GM18517 (cell line): ENCODE data around the gene MAD1L1.

Experiments
- ATAC-seq: cut with Tn5 transposase; IDR thresholded peaks from one replicate; pipeline ENCODE4 v1.9.1; 2021; ENCODE audit warnings: mild to moderate bottlenecking, moderate library complexity; ENCODE audit not compliant: unreplicated experiment

Gene MAD1L1

DNA sequence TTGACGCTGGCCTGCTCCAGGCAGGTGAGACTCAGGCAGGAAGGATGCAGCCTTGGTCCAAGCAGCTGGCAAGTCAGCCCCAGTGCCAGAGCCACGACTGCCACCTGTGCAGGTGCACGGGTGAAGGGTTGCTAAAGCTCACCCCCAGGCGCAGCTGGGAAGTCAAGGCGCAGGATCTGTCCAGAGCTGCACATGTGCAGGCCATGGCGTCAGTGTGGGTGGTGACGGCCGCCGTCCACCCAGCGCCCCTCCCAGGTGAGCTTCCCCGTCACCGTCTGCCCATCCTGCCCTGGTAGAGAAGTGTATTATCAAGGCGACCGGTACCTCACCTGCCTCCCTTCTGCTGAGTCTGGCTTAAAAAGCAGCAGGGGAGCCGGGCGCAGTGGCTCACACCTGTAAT lies 110.1 kb downstream of the MAD1L1 start:
- no peak for ATAC-seq

DNA sequence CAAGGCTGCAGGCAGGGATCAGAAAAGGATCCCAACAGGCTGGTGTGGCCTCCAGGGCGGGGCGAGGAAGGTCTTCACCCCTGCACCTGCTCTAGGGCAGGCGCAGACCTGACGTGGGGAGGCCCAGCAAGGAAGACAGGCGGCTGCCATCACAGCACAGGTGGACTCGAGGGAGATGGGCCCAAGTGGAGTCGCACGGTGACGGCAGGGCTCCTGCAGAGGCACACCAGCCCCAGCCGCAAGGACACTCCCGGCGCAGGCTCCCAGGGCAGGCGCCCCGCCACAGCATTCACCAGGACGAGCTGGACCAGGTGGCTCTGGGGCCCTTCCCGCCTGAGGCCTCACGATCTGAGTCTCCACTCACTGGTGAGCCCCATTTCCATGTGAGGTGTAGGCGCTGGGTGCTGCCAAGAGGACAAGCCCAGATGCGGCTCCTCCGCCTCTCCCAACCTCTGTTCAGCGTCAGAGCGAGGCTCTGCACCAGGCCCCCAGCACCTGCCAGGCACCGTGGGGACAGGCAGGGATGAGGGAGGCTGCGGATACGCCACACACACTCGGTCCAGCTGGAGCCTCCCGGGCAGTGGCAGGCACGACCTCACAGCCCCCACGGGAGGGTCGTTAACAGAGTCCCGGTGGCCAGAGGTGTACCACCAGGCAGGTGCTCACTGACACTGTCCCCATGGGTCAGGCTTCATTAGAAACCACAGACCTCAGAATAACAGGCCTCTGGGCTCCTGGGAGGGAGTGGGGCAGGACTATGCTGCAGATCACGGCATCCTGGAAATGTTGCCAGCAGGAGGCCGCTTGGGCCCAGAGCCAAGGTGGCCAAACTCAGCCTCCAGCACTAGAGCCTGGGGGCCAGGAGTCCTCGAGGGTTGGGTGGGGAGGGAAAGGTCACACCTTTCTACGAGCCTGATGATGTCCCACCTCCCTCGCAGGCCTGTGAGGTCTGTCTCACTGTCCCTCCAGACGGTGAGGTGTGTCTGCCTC lies 111.6 kb downstream of the MAD1L1 start:
- no peak for ATAC-seq

DNA sequence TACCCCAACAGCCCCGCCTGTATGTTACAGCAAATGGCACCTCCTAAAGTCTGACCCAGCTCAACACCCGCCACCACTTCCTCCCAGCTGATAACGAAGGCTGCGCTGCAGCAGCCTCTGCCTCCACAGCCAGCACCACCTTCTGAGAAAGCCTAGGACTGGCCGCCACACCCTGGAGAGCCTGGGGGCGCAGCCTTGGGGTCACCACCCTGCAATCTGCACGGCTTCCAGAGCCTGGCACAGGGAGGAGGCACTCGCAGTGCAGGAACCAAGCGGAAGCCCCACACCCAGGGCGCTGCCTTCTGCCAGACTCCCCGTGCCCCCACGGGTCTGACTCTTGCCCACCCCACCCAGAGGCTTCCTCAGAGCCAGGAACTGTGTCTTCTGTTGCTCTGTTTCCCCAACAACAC lies 112.5 kb downstream of the MAD1L1 start:
- no peak for ATAC-seq

DNA sequence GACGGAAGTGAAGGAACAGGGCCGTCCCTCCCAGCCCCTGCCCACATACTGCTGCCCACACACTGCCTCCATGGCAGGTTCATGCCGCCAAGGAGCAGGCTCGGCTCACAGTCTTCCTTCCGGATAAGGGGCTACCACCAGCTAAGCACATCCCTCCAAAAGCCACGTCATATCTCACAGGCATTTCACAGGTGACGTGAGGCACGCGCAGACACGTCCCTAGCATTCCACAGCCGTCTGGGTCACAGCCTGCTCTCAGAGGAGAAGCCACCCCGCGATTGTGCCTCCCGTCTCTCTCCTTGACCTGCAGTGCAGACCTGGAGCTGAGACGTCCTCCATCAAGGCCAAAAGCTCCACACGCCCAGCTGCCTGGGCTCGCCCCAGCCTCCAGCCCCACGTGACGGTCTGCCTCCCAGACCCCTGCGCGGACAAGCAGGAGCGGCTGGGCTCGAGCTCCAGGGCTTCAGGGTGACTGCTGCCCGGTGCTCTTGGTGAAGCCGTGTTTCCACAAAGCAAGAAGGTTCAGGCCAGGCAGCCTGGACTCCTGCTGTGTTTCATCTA lies 114.0 kb downstream of the MAD1L1 start:
- no peak for ATAC-seq

DNA sequence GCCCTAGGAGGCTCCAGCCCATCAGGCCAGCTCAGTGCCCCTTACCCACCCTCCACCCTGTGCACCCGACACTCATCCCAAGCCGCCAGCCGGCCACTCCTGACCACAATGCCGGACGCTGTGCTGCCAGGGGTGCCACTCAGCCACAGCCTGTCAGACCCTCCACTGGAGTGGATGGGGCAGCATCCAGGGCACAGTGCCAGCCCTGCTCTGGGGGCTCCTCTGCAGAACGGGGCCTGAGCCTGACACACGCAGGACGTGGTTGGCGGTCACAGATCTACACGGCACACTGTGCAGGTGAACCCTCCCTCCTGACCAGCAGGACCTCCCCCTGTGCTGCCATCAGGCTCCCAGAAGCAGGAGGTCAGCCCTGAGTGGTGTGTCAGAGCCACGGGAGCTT lies 114.7 kb downstream of the MAD1L1 start:
- no peak for ATAC-seq

DNA sequence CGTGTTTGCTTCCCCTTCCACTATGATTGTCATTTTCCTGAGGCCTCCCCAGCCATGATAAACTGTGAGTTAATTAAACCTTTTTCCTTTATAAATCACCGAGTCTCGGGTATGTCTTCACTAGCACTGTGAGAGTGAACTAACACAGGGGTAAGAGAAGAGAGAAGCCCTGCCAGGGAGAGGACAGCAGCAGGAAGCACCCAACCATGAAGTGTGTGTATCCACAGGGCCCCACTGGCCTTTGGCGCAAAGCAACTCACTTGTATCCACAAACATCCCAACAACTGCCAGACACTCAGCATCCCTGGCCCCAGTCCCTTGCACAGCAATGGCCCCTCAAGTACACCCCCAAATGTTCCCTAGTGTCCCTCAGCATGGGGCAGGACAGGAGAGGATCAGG lies 115.1 kb downstream of the MAD1L1 start:
- no peak for ATAC-seq

DNA sequence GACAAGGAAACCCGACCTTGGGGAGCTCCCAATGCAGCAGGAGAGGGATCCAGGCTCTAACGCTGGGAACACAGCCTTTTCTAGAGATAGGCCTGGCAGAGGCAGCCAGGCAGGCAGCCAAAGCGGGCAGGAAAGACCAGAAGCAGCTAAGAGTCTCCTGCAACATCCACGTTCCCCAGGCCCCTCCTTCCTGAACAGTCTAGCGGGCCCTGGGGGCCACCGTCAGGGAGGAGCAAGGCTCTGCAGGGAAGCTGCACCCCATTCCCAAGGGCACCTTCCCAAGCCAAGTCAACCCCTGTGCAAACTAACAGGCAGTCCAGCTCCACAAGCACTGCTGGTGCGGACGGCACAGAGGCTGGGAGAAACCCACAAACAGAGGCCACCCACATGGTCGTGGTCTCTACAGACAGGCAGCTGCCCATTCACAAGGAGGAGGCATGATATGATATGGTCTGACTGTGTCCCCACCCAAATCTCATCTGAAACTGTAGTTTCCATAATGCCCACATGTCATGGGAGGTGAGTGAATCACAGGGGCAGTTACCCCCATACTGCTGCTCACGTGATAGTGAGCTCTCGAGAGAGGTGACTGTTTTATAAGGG lies 115.7 kb downstream of the MAD1L1 start:
- ATAC-seq: no peak

DNA sequence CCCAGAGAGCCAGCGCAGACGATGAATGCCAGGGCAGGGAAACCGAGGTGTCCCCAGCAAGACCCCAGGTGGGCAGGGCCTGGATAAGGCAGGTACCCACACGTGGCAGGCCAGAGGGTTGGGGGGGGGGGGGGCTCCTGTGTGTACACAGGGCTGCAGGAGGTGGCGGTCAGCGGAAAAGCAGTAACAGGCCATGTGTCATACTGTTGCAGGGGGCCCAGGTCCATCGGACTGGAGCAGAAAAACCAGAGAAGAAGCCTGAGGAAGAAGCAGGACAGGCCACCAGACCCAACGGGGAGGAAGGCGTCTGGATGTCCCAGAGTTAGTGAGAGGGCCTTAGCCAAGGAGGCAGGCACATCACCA lies 116.3 kb downstream of the MAD1L1 start:
- ATAC-seq: no peak

DNA sequence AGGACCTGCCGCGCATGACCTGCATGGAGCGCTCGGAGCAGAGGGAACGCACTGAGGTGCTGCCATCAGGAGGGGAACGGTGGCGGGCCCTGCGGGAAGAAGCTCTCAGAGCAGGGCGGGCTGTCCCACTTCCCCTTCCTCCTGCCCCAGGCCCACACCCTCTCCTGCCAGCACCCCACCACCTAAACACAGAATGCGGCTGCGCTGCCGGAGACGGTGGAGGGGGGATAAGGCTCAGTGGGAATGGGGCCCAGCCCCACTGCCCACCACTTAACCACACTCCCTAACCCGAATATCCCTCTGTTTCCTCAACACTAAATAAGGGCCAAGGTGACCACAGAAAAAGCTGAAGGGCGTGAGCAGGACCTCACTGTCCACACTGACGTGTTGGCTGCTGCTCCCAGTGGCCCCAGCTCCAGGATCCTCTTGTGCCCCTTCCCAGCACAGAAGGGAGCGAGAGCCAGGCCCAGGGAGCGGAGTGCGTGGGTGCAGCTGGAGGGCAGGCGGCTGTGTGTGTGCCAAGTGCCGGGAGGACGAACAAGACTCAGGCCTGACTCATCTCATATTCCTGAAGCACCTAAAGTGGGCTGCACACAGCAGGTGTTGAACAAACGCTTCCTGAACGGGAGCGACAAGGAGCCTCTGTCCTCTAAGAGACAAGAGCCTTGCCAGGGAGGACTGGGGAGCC lies 116.8 kb downstream of the MAD1L1 start:
- ATAC-seq: no peak

DNA sequence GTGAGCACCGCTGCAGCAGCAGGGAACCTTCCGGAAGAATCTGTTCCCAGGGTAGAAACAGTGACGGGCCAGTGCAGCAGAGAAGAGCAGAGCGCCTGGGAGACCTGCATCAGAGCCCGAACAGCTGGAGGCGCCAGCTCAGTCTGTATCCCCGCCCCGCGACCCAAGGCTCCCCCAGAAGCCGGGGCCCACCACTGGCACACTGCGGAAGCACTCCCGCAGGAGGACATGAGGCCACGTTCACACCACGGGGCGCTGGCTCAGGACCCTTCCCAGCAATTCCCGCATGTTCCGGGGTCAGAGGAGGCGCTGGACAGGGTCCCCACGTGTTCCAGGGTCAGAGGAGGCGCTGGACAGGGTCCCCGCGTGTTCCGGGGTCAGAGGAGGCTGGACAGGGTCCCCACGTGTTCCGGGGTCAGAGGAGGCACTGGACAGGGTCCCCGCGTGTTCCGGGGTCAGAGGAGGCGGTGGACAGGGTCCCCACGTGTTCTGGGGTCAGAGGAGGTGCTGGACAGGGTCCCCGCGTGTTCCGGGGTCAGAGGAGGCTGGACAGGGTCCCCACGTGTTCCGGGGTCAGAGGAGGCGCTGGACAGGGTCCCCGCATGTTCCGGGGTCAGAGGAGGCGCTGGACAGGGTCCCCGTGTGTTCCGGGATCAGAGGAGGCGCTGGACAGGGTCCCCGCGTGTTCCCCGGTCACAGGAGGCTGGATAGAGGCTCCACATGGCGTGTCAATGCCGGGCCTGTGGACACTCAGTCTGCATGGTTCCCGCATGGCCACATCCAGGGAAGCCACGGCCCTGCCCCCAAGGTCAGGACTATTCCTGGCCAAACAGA lies 117.6 kb downstream of the MAD1L1 start:
- ATAC-seq: no peak

DNA sequence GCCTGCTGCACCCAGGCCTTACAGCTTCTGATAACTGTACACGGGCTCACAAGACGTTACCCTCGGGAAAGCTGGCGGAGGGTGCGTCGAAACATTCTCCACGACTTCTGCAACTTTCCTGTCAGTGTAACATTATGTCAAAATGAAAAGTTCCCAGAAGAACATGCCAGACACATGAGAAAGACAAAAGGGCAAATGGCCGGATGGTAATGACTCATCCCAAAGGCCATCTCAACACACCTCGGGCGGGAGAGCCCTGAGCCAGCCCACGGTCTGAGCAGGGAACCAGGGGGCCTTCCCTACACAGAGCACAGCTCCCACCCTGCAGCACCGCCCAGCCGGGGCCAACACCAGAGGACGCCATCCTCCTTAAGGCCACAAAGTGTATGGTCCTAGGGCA lies 118.7 kb downstream of the MAD1L1 start:
- ATAC-seq: no peak

DNA sequence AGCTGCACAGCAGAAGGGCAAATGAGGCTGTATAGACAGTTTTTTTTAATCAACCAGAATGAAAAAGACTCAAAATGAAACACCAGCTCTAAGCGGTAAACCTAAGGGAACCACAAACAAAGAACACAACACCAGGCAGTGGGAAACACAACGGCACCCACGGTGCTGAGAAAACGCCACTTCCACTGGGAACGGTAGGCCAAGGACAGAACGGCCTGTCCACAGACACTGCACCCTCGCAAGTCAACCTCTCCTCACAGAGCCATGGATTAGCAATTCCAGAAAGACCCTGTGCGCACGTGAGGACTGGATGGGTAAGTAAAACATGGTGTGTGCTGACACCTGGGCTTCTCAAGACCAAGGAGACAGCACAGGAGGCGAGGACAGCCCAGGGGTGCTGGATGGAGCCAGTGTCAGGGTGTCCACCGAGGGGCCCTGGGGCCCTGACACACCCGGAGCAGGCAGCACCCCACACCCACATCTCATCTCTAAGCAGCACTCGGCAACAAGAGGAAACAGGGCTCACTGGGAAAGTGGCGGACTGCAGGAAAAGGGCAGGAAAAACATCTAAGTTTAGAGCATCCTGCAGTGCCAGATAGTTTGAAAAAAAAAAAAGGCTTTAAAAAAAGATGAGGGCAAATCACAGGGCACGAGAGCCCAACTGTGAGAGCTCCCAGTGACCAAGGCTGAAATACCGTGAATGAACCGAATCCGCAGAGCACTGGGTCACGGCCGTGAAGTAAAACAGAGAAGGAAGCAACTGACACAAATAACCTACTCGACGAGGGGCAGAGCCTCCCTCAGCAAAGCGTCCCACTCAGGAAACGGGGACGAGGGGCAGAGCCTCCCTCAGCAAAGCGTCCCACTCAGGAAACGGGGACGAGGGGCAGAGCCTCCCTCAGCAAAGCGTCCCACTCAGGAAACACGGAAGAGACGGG lies 120.2 kb downstream of the MAD1L1 start:
- no peak for ATAC-seq

DNA sequence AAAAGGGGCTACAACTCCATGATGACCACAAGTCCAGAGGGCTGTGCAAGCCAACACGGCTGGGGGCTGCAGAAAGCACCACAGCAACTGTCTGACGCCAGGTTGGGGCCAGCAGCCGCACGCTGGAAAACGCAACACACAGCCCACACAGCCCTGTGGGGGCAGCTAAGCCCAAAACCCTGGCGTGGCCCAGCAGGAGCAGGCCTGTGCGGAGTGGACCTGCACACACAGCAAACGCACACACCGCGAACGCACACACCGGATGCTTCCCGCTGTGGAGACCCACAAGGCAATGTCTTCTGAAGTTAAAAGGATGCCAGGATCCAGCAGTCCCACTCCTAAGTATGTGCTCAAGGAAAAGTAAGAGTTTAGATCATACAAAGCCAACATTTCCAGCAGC lies 121.2 kb downstream of the MAD1L1 start:
- ATAC-seq: no peak

DNA sequence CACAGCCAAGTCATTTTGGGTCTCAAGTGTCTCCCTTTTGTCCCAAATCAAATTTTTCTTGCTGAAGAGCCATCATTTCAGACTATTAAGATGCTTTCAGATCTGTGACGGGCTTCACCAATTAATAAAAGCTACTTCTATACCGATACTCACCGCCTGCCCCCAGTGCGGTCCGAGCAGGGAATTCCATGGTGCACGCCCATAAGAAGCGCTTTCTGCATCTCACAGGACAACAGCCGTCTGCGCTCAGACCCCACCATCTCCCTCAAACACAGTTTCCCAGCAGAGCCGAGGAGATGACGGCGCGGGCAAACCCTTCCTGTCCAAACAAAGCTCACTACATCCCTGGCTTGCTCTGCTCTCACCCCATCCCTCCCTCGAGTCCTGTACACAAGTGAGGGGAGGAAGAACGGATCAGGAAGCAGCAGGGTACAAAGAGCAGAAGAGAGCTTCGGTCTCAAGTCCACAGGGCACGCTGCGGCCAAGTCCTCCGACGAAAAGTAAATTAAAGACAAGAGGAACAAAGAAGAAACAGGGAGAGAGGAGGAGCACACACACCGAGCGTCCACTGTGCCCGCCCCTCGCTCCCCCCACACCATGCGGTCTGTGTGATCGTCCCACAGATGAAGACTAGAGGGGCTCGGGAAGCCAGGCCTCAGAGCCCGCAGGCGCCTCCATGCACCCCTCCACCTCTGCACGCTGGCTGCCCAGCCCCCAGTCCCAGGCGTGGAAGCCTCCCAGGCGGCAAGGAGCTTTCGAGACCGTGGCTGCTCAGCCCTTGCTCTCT lies 121.9 kb downstream of the MAD1L1 start:
- ATAC-seq: no peak

DNA sequence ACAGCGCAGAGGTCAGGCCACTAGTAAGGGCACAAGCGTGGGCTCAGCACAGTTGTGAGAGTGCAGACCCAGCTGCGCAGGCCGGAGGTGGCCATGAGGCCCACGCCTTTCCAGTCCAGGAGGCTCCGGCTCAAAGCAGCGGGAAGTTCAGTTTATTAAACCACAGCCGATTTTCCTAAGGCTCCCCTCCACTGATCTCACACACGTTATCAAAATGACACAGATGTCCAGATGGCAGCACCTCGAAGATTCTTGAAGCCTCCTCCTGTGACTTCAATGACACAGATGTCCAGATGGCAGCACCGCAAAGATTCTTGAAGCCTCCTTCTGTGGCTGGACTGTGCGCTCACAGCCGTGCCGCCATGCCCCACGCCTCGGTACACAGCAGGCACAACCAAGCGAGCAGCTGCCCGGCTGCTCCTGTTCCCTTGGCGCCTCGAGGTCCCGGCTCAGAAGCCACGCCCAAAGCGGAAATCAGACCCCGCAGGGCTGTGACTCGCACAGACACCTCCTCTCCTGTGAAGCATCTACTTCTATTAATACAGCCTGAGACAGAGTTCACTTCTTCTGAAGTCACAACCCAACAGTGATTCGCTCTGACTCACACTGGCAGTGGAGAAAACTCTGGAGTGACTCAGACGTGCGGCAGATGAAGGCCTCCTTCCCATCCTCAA lies 122.7 kb downstream of the MAD1L1 start:
- ATAC-seq: no peak

DNA sequence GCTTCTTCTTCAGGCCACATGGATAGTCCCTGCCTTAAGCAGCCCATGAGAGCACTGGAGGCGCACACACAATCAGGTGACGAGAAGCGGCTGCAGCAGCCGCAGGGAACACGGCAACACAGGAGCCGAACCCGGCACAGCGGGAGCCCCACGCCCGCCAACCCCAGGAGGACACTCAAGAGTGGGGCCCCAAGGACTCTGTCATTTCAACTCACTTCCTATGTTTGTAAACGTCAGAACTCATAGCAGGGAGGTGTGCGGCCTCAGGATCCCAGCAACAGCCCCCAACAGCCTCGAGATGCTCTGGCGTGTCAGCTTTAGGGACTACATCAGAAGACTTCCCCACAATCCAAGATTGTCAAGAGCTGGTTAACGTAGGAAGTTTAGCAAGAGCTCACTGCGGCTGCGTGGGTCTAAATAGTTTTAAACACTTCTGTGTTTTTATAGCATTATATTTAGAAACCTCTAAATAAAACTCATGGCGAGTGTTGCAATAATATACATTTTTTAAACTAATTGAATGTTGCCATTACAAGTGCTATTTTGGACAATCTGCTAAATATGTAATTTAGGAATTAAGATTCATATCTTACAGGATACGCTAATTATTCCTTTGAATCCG lies 123.4 kb downstream of the MAD1L1 start:
- no peak for ATAC-seq

DNA sequence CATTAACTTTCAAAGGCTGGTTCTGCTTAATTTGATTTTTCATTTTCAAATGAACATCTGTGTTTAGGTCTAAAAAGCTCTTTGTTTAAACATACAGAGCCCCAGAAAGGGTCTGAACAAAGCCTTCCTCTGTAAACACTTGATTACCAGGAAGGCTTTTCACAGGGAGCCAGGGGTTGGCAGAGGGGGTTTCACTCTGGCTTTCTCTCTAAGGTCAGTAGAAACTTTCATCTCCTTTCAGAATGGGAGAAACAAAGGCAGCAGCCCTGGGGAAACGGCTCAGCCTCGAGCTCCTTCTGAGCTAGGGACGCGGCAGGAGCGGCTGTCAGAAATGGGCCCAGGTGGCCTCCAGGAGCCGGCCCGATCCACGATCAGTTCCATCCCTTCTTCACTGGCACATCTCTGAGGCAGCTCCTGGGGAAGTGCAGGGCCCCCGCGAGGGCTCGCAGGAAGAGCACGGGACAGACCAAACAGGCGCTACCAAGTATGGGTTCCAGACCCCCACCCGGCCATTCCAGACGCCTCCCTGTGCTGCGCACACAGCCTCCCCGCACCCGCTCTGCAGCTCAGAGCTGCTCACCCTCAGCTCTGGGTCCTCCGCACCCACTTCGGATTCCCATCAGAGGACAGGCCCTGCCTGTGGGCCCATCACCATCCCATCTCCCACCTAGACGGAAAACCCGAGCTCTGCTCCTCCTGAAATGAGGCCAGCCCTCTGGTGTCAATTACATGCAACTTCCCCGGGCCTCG lies 124.1 kb downstream of the MAD1L1 start:
- ATAC-seq: no peak
